KMS-11 (cell line): ENCODE measurements around the gene FUBP3.

Experiments used
- H2AFZ ChIP-seq: fragments of 200-600 bp; sonication (generic); 2 replicates; pipeline ENCODE4 v1.6.1; 2016; ENCODE audit warnings: antibody characterized with exemption, mixed run types, low read depth
- H3K27ac ChIP-seq: fragments of 200-600 bp; sonication (generic); 2 replicates; pipeline ENCODE4 v1.6.1; 2016; ENCODE audit warnings: mild to moderate bottlenecking, mixed run types
- H3K27me3 ChIP-seq: fragments of 200-600 bp; sonication (generic); 2 replicates; pipeline ENCODE4 v1.6.1; 2017; ENCODE audit warnings: mild to moderate bottlenecking, low read depth, mixed run types, moderate library complexity; ENCODE audit not compliant: insufficient read depth
- H3K36me3 ChIP-seq: fragments of 200-600 bp; sonication (generic); 2 replicates; pipeline ENCODE4 v1.6.1; 2017; ENCODE audit warnings: mild to moderate bottlenecking, mixed run types; ENCODE audit not compliant: insufficient read depth
- H3K4me1 ChIP-seq: fragments of 200-600 bp; sonication (generic); 2 replicates; pipeline ENCODE4 v1.6.1; 2016; ENCODE audit warnings: mild to moderate bottlenecking, low read depth, mixed run types; ENCODE audit not compliant: poor library complexity, severe bottlenecking
- H3K4me2 ChIP-seq: fragments of 200-600 bp; sonication (generic); 2 replicates; pipeline ENCODE4 v1.7.0; 2016; ENCODE audit warnings: mild to moderate bottlenecking, mixed run types
- H3K4me3 ChIP-seq: fragments of 200-600 bp; sonication (generic); IDR thresholded peaks from 2 replicates; pipeline ENCODE4 v1.6.1; 2017; ENCODE audit warnings: low read depth, low read length, mixed read lengths; ENCODE audit not compliant: insufficient read depth
- H3K79me2 ChIP-seq: fragments of 200-600 bp; sonication (generic); 2 replicates; pipeline ENCODE4 v1.6.1; 2016; ENCODE audit warnings: low read depth, mixed run types; ENCODE audit not compliant: insufficient read depth
- H3K9ac ChIP-seq: fragments of 200-600 bp; sonication (generic); 2 replicates; pipeline ENCODE4 v1.6.1; 2016; ENCODE audit warnings: mild to moderate bottlenecking, mixed run types
- H4K20me1 ChIP-seq: fragments of 200-600 bp; sonication (generic); 2 replicates; pipeline ENCODE4 v1.6.1; 2016; ENCODE audit warnings: mild to moderate bottlenecking, mixed run types; ENCODE audit not compliant: insufficient read depth
- CTCF ChIP-seq: fragments of 200-600 bp; sonication (generic); conservative IDR thresholded peaks from 2 replicates; pipeline ENCODE4 v1.6.1; 2017; ENCODE audit warnings: low read depth, mild to moderate bottlenecking, antibody characterized with exemption, low read length, moderate library complexity, mixed read lengths

Gene FUBP3

GRCh38 chr9:130535818-130536521 is 43.4 kb upstream of the FUBP3 start:
- H3K4me2 ChIP-seq = no peak overlapping the region
- H3K9ac ChIP-seq = no peak overlapping the region
- TF ChIP-seq CTCF = no peak
- no peaks in the 10 kb centered on the region for H3K36me3 ChIP-seq
- H3K27ac ChIP-seq = no peak overlapping the region
- no peaks in the 10 kb centered on the region for H3K79me2 ChIP-seq
- H4K20me1 ChIP-seq = no peaks in the 10 kb centered on the region
- peaks cover 90% of the 10 kb centered on the region for H3K27me3 ChIP-seq
- H3K4me3 ChIP-seq = no peak overlapping the region
- no peak overlapping the region for H2AFZ ChIP-seq
- no peaks in the 10 kb centered on the region for H3K4me1 ChIP-seq

- H3K9ac ChIP-seq = no peak overlapping the region
- H2AFZ ChIP-seq = no peak overlapping the region
- H3K27ac ChIP-seq = no peak overlapping the region
- H3K36me3 ChIP-seq = no peaks in the 10 kb centered on the region
- no peaks in the 10 kb centered on the region for H4K20me1 ChIP-seq
- TF ChIP-seq CTCF = no peak
- no peak overlapping the region for H3K4me3 ChIP-seq
- peaks cover 88% of the 10 kb centered on the region for H3K27me3 ChIP-seq
- H3K4me1 ChIP-seq = no peaks in the 10 kb centered on the region
- H3K4me2 ChIP-seq = no peak overlapping the region
- H3K79me2 ChIP-seq = no peaks in the 10 kb centered on the region
Observed at GRCh38 chr9:130536701-130537107, 42.7 kb upstream of the FUBP3 start.

GRCh38 chr9:130537346-130538050 is 41.9 kb upstream of the FUBP3 start:
- no peak for TF ChIP-seq CTCF
- Histone ChIP-seq H2AFZ (no peak overlapping the region), H3K27ac (no peak overlapping the region)

GRCh38 chr9:130539420-130540223 is 39.8 kb upstream of the FUBP3 start:
- TF ChIP-seq CTCF = no peak
- Histone ChIP-seq H3K9ac (no peak overlapping the region), H3K4me1 (no peaks in the 10 kb centered on the region), H4K20me1 (no peaks in the 10 kb centered on the region), H3K36me3 (no peaks in the 10 kb centered on the region), H3K4me2 (no peak overlapping the region), H3K4me3 (no peak overlapping the region), H3K27me3 (peaks cover 91% of the 10 kb centered on the region), H3K79me2 (no peaks in the 10 kb centered on the region), H2AFZ (no peak overlapping the region), H3K27ac (no peak overlapping the region)

More at GRCh38 chr9:130537346-130538050, 41.9 kb upstream of the FUBP3 start:
- no peaks in the 10 kb centered on the region for H3K36me3 ChIP-seq
- H3K4me1 ChIP-seq = no peaks in the 10 kb centered on the region
- H3K4me2 ChIP-seq = no peak overlapping the region
- no peaks in the 10 kb centered on the region for H4K20me1 ChIP-seq
- H3K79me2 ChIP-seq = no peaks in the 10 kb centered on the region
- no peak overlapping the region for H3K4me3 ChIP-seq
- no peak overlapping the region for H3K9ac ChIP-seq
- peaks cover 89% of the 10 kb centered on the region for H3K27me3 ChIP-seq
